Right ventricle myocardium inferior (tissue), 1 donor: ENCODE results near the gene CALN1. TPM values are rescaled to one million over a fixed set of nuclear protein-coding genes. Genes with fewer than 3 reads are reported as not detected.
"Not testable (repeated sequence)": the region's sequence is repeated elsewhere in the genome, so short reads cannot be mapped to it uniquely, and the experiment has no call there.

ENCODE experiments used
- ATAC-seq: fragments of 200-7000 bp; cut with Tn5 transposase; one replicate; pipeline ENCODE4 v1.9.1; 2020; ENCODE audit warnings: mild to moderate bottlenecking, moderate library complexity
- DNase-seq: peaks from one replicate; pipeline ENCODE4 v3.0.0; 2021; ENCODE audit errors: missing footprints
- intact Hi-C: fragments of 100-400 bp; cut with DNase I; formaldehyde crosslinking; loops from one replicate; pipeline ENCODE4 v1.11.0; 2022
- total RNA-seq: library from RNA; stranded (reverse); fragmentation: NEBNext Ultra II Directional; extraction: Animal tissue kit (Norgen Biotek cat#: 25700); gene quantifications from one replicate; pipeline ENCODE4 v1.2.1, GENCODE V29; 2021
- donor health status: DM: no; HTN: yes; CAD: no; lungs with severe emphysema.

The CALN1 gene
- total RNA-seq, 1 donor from 2014 or later, result not detected

- intact Hi-C loops, result no loop called here
- DNase-seq (no peak), ATAC-seq (no peak)
Observed at GRCh38 chr7:72413290-72413689, 1.2 kb upstream of the CALN1 start.

DNA sequence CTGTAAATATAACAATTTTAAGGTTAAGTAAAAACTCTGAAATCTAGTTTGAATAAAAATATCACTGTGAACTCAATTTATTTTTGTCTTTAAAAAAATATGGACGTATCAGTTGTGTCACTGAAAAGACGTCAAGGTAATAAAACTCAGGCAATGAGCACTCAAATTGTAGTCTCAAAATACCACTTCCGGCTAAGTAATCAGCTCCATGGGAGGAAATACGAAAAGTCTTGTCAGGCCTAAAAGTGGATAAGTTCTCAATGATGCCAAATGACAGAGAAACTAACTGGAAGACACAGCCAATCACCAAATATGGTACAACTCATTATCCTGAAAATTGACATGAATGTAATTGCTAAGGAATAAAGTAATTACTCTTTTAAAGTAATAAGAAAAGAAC lies 719 bp downstream of the CALN1 start:
- ATAC-seq (no peak), DNase-seq (no peak)
- intact Hi-C loops, result no loop called here

DNA sequence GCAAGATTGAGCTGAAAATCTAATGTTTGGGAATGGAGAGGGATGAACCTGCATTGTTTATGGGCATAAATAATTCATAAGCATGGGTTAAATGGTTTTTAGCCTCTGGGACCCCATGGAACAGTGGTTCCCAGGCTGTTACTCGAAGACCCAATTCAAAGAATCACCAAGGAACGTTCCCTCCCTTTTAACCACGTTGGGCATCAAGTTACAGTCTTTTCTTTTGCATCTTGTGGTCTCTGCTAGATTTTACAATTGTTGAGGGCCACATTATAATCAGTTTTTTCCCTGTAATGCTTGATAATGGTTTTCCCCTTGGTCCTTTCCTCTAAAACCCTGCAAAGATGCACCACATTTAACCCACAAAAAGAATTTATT lies 2.5 kb downstream of the CALN1 start:
- intact Hi-C loops, result no loop called here

GRCh38 chr7:72408966-72409637 lies 3.0 kb downstream of the CALN1 start:
- no peak for ATAC-seq
- DNase-seq, result no peak
- intact Hi-C loops, result no loop called here

More for the DNA sequence above, 2.5 kb downstream of the CALN1 start:
- DNase-seq (no peak), ATAC-seq (no peak)

- ATAC-seq (no peak), DNase-seq (no peak)
- intact Hi-C loops, result no loop called here
Observed at GRCh38 chr7:72406820-72407403, 5.2 kb downstream of the CALN1 start.

GRCh38 chr7:72405871-72406270 lies 6.3 kb downstream of the CALN1 start:
- intact Hi-C loops, result no loop called here
- ATAC-seq (no peak), DNase-seq (no peak)

DNA sequence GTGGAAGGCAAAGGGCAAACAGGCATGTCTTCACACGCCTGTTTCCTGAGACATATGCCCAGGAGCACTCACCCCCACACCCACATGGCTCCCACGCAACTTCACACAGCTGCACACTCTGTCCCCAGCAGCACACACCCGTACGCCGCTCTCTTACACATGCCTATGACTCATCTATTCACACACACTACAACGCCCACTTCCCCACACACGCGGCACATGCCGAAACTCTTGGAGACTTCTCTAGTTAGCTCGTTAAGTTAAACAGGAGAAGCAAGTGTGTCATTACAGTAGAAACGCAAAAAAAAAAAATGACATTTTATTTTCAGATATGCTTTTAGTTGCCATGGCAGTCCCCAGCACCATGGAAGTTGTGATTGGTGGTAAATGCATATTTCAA lies 6.7 kb downstream of the CALN1 start:
- intact Hi-C loops, result no loop called here
- DNase-seq (peak; percentile 79), ATAC-seq (peak; percentile 50)

GRCh38 chr7:72404743-72405142 lies 7.4 kb downstream of the CALN1 start:
- intact Hi-C loops, result no loop called here
- ATAC-seq (no peak), DNase-seq (no peak)

DNA sequence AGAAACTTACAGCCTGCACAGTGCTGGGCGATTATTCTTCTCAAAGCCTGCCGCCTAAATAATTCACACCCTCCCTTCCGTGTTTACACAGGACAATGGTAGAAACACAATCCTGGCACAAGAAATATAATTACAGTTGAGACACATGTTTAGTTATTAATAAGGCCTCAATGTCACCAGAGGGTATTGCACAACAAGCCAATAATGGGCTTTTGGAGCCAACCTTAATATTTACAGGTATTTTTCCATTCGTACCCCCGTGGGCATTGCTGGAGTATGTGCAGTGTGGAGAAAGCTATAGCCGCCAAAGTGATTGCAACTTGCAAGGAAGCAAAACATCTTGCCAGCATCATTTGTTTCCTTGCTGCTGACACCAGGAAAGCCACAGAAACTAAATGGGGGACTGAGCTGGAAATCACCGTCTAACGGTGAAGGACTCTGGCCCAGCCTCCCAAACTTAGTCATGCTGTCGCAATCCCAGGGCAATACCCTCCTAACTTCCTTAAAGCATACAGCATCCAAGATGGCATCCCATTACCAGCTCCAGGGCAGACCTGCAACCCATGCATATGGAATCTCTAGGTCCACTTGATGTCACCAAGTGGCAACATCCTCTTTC lies 8.6 kb downstream of the CALN1 start:
- intact Hi-C loops, result no loop called here
- ATAC-seq (no peak), DNase-seq (no peak)

- no peak for ATAC-seq
- intact Hi-C loops, result no loop called here
Observed at GRCh38 chr7:72394016-72394415, 18.1 kb downstream of the CALN1 start.

DNA sequence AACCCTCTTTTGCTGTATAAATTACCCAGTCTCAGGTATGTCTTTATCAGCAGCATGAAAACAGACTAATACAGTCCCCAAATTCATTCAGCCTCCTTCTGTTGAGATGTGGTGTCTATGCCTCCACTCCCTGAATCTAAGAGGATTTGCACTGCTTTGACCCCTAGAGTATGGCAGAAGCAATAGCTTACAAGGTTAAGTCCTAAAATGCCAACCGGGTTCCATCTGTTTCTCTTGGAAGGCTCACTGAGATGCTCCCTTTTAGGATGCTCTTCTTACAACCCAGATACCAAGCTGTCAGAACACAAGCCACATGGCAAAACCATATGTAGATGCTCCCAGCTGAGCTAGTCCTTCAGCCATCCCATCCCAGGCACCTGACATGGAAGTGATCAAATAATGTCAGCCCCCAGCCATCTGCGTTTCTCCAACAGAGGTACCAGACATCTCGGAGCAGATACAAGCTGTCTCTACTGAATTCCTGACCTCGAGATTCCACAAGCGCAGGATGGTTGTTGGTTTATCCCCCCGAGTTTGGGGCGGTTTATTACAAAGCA lies 20.2 kb downstream of the CALN1 start:
- ATAC-seq (no peak), DNase-seq (no peak)
- intact Hi-C loops, result no loop called here

More at GRCh38 chr7:72394016-72394415, 18.1 kb downstream of the CALN1 start:
- DNase-seq, result no peak

- ATAC-seq (no peak), DNase-seq (no peak)
- intact Hi-C loops, result no loop called here
Observed at GRCh38 chr7:72386118-72386517, 26.0 kb downstream of the CALN1 start.

DNA sequence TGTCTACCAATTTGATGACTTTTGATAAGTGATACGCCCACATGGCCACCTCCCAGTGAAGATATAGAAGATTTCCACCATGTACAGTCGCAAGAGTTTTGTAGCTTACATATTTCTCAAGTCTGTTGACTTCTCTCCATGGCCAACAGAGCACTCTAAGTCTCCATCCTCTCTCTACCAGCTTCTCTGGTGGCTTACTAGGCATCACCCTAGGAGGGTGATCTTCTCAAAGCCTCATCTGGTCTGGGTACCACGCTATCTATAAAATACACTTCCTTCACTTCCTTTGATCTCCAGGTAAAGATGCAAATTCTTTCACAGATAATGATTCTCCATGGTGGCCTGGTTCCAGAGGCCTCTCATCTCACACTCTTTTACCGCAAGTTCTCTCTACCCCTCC lies 49.9 kb downstream of the CALN1 start:
- intact Hi-C loops, result no loop called here
- DNase-seq (no peak), ATAC-seq (no peak)

DNA sequence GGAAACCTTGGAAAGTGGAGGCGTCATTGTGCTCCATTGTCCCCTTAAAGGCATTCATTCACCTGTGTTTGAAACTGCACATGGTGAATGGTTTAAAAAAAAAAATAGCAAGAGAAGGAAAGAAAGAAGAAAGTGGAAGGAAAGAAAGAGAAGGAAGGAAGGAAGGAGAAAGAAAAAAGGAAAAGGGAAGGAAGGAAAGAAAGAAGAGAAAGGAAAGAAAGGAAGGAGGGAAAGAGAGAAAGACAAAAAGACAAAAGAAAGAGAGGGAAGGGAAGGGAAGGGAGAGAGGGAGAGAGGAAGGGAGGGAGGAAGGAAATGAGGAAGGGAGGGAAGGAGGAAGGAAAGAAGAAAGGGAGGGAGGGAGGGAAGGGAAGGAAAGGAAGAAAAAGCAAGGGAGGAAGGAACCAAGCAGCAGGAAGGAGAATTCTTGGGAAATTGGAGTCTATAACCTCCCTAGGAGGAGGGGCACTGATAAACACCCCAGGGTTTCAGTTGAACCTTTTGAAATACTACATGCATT lies 66.9 kb downstream of the CALN1 start:
- DNase-seq, result no peak
- intact Hi-C loops, result no loop called here
- no peak for ATAC-seq

- DNase-seq (no peak), ATAC-seq (no peak)
- intact Hi-C loops, result no loop called here
Observed at GRCh38 chr7:72343991-72344390, 68.1 kb downstream of the CALN1 start.

DNA sequence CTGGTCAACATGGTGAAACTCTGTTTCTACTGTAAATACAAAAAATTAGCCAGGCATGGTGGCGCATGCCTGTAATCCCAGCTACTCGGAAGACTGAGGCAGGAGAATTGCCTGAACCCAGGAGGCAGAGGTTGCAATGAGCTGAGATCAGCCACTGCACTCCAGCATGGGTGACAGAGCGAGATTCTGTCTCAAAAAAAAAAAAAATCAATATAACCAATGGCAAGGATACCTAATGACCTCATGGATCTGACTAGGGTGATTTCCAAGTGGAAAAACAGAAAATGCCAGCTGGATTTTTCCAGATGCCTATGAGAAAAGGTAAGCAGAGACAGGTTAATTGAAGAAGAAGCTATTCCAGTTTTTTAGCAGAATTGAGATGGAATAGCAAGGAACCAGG lies 68.8 kb downstream of the CALN1 start:
- ATAC-seq, intact Hi-C loops, DNase-seq: not testable (repeated sequence)

DNA sequence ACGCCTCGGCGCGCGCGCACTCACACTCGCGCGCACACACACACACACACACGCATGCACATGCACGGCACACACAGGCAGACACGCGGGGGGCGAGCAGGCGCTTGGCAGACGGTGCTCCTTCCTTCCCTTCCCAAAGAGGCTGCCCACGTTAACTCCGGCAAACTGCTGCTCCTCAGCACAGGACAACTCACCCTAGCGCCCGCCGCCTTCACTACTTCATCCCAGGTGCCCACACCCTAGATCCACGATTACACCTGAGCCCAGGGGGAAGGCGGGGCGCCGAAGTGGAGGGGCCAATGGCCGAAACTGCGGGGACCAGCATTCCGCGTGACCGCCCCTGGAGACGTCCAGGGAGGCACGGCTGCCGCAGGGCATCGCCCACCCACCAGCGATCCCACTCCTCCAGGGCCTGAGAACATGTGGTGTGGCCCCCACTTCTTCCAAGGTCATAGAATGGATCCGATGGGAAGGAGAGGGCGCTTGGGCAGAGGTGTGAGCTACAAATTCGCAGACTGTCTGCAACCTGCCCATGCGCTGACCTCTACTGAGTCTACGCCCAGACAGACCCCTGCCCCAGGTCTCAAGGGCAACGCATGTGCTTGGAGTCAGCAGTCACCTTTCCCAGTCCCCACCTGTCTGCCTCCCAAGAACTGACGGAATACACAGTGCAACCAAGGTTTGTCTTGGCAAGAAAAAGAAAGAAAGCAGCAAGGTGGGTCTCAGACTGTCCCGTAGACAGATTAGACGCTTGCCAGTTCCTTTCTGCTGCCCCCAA lies 74.6 kb downstream of the CALN1 start:
- DNase-seq (no peak), ATAC-seq (no peak)
- intact Hi-C loops, result no loop called here

GRCh38 chr7:72336632-72337389 lies 75.3 kb downstream of the CALN1 start:
- DNase-seq (no peak), ATAC-seq (no peak)
- intact Hi-C loops, result no loop called here

GRCh38 chr7:72336382-72336631 lies 75.8 kb downstream of the CALN1 start:
- no peak for ATAC-seq
- DNase-seq, result no peak
- intact Hi-C loops, result no loop called here
